ENCODE measurements around the gene LEKR1. TPM values are rescaled to one million over a fixed set of nuclear protein-coding genes. Genes with fewer than 3 reads are reported as not detected.

LEKR1 gene
- total RNA-seq, 1 donor from 2014 or later, result under 0.01 TPM

GRCh38 chr3:156920399-156920798, 94.2 kb downstream of the LEKR1 start:
- Histone ChIP-seq H3K36me3 (ENCODE audit: control insufficient read depth, insufficient read depth, low read length) (no peaks in the 10 kb centered on the region), H3K4me3 (ENCODE audit: low read depth, low read length) (no peak overlapping the region), H3K27me3 (ENCODE audit: control insufficient read depth, insufficient read depth, low read length) (no peaks in the 10 kb centered on the region)
- TF ChIP-seq CTCF (IDR thresholded peaks at IDR 0.05; ENCODE audit: insufficient read depth, low read length, severe bottlenecking), result no peak
- DNase-seq (ENCODE audit: low read depth) (no peak), FAIRE-seq (no peak)

- no peak for TF ChIP-seq CTCF (IDR thresholded peaks at IDR 0.05; ENCODE audit: insufficient read depth, low read length, severe bottlenecking)
- Histone ChIP-seq H3K4me3 (ENCODE audit: low read depth, low read length) (no peak overlapping the region), H3K27me3 (ENCODE audit: control insufficient read depth, insufficient read depth, low read length) (no peaks in the 10 kb centered on the region), H3K36me3 (ENCODE audit: control insufficient read depth, insufficient read depth, low read length) (no peaks in the 10 kb centered on the region)
- DNase-seq (ENCODE audit: low read depth), result no peak
- no peak for FAIRE-seq
Observed at GRCh38 chr3:156923349-156923748, 97.2 kb downstream of the LEKR1 start.

GRCh38 chr3:156938724-156939123, 112.6 kb downstream of the LEKR1 start:
- TF ChIP-seq CTCF (IDR thresholded peaks at IDR 0.05; ENCODE audit: insufficient read depth, low read length, severe bottlenecking), result no peak
- H3K36me3 ChIP-seq (ENCODE audit: control insufficient read depth, insufficient read depth, low read length), result no peaks in the 10 kb centered on the region
- FAIRE-seq, result no peak

GRCh38 chr3:156939315-156939714, 113.2 kb downstream of the LEKR1 start:
- Histone ChIP-seq H3K4me3 (ENCODE audit: low read depth, low read length) (no peak overlapping the region), H3K27me3 (ENCODE audit: control insufficient read depth, insufficient read depth, low read length) (no peaks in the 10 kb centered on the region), H3K36me3 (ENCODE audit: control insufficient read depth, insufficient read depth, low read length) (no peaks in the 10 kb centered on the region)
- no peak for TF ChIP-seq CTCF (IDR thresholded peaks at IDR 0.05; ENCODE audit: insufficient read depth, low read length, severe bottlenecking)
- no peak for FAIRE-seq
- no peak for DNase-seq (ENCODE audit: low read depth)

More at GRCh38 chr3:156938724-156939123, 112.6 kb downstream of the LEKR1 start:
- H3K27me3 ChIP-seq (ENCODE audit: control insufficient read depth, insufficient read depth, low read length), result no peaks in the 10 kb centered on the region
- no peak for DNase-seq (ENCODE audit: low read depth)
- H3K4me3 ChIP-seq (ENCODE audit: low read depth, low read length), result no peak overlapping the region

GRCh38 chr3:156941311-156941710, 115.2 kb downstream of the LEKR1 start:
- no peak for TF ChIP-seq CTCF (IDR thresholded peaks at IDR 0.05; ENCODE audit: insufficient read depth, low read length, severe bottlenecking)
- FAIRE-seq (peak; percentile 72), DNase-seq (ENCODE audit: low read depth) (no peak)
- no peak overlapping the region for H3K4me3 ChIP-seq (ENCODE audit: low read depth, low read length)
- no peaks in the 10 kb centered on the region for H3K36me3 ChIP-seq (ENCODE audit: control insufficient read depth, insufficient read depth, low read length)
- H3K27me3 ChIP-seq (ENCODE audit: control insufficient read depth, insufficient read depth, low read length), result no peaks in the 10 kb centered on the region
